Neural cell (in vitro differentiated cells): Measurements from ENCODE around the gene ZNF516. TPM values are rescaled to one million over a fixed set of nuclear protein-coding genes. Genes with fewer than 3 reads are reported as not detected.

Experiments
- H2AFZ ChIP-seq: fragments of 200-600, 300-800 bp; sonication (generic), shearing (Covaris generic); 2 replicates; pipeline ENCODE4 v1.6.0; 2014; ENCODE audit warnings: low read depth, mild to moderate bottlenecking, antibody characterized with exemption, low read length, moderate library complexity
- H3F3A ChIP-seq: fragments of 200-600 bp; shearing (Covaris generic); 2 replicates; pipeline ENCODE4 v1.6.1; 2016; ENCODE audit warnings: mild to moderate bottlenecking, moderate library complexity, mixed read lengths, antibody characterized with exemption, low read length; ENCODE audit not compliant: insufficient read depth, poor library complexity, severe bottlenecking
- H3K27ac ChIP-seq: fragments of 200-600, 300-800 bp; sonication (generic), shearing (Covaris generic); 2 replicates; pipeline ENCODE4 v1.5.1; 2014; ENCODE audit warnings: mild to moderate bottlenecking, low read length, moderate library complexity
- H3K27me3 ChIP-seq: fragments of 300-800, 200-600 bp; sonication (generic), shearing (Covaris generic); 2 replicates; pipeline ENCODE4 v1.6.0; 2014; ENCODE audit warnings: mild to moderate bottlenecking, low read depth, low read length, moderate library complexity; ENCODE audit not compliant: insufficient read depth
- H3K36me3 ChIP-seq: fragments of 300-800, 200-600 bp; sonication (generic), shearing (Covaris generic); 2 replicates; pipeline ENCODE4 v1.5.1; 2014; ENCODE audit warnings: mild to moderate bottlenecking, antibody characterized with exemption, low read length, moderate library complexity; ENCODE audit not compliant: insufficient read depth
- H3K4me2 ChIP-seq: fragments of 300-800, 200-600 bp; sonication (generic), shearing (Covaris generic); 2 replicates; pipeline ENCODE4 v1.6.0; 2014; ENCODE audit warnings: mild to moderate bottlenecking, low read length
- H3K4me3 ChIP-seq: fragments of 300-800, 200-600 bp; sonication (generic), shearing (Covaris generic); 2 replicates; pipeline ENCODE4 v1.5.1; 2014; ENCODE audit warnings: mild to moderate bottlenecking, low read length, moderate library complexity
- H3K79me2 ChIP-seq: fragments of 200-600 bp; shearing (Covaris generic); replicated peaks from 2 replicates; pipeline ENCODE4 v1.6.0; 2014; ENCODE audit warnings: mild to moderate bottlenecking, low read length, moderate library complexity; ENCODE audit not compliant: insufficient read depth
- H3K9ac ChIP-seq: fragments of 300-800, 200-600 bp; sonication (generic), shearing (Covaris generic); 2 replicates; pipeline ENCODE4 v1.6.1; 2016; ENCODE audit warnings: mild to moderate bottlenecking, low read length, mixed read lengths
- H3K9me2 ChIP-seq: fragments of 200-600 bp; shearing (Covaris generic); 2 replicates; pipeline ENCODE4 v1.6.1; 2016; ENCODE audit warnings: mild to moderate bottlenecking, low read length, mixed read lengths; ENCODE audit not compliant: insufficient read depth
- H3K9me3 ChIP-seq: fragments of 200-600, 300-800 bp; sonication (generic), shearing (Covaris generic); 2 replicates; pipeline ENCODE4 v1.6.1; 2016; ENCODE audit warnings: mild to moderate bottlenecking, mixed run types, low read length, moderate library complexity, mixed read lengths
- H4K20me1 ChIP-seq: fragments of 200-600 bp; shearing (Covaris generic); 2 replicates; pipeline ENCODE4 v1.6.1; 2016; ENCODE audit warnings: mild to moderate bottlenecking, mixed run types; ENCODE audit not compliant: insufficient read depth
- EP300 ChIP-seq: fragments of 450-650 bp; conservative IDR thresholded peaks from 2 replicates; pipeline ENCODE4 v1.6.1; 2014; ENCODE audit warnings: antibody characterized with exemption, mild to moderate bottlenecking, moderate library complexity; ENCODE audit not compliant: poor library complexity, severe bottlenecking
- EZH2 ChIP-seq: fragments of 200-600, 300-800 bp; shearing (Covaris generic), sonication (generic); IDR thresholded peaks from 2 replicates; pipeline ENCODE4 v1.6.1; 2014; ENCODE audit warnings: antibody characterized with exemption, low read length, borderline replicate concordance, mild to moderate bottlenecking; ENCODE audit not compliant: insufficient read depth, poor library complexity, severe bottlenecking
- MXI1 ChIP-seq: fragments of 450-650 bp; conservative IDR thresholded peaks from 2 replicates; pipeline ENCODE4 v1.6.1; 2014; ENCODE audit warnings: antibody characterized with exemption, mild to moderate bottlenecking; ENCODE audit not compliant: poor library complexity, severe bottlenecking
- POLR2AphosphoS5 ChIP-seq: IDR thresholded peaks from 2 replicates; pipeline ENCODE4 v1.6.1; 2012
- RAD21 ChIP-seq: fragments of 450-650 bp; conservative IDR thresholded peaks from 2 replicates; pipeline ENCODE4 v1.6.1; 2014; ENCODE audit warnings: antibody characterized with exemption, mild to moderate bottlenecking, moderate library complexity
- SMC3 ChIP-seq: fragments of 450-650 bp; conservative IDR thresholded peaks from 2 replicates; pipeline ENCODE4 v1.6.1; 2014; ENCODE audit warnings: antibody characterized with exemption, mild to moderate bottlenecking, moderate library complexity; ENCODE audit not compliant: poor library complexity
- TAF1 ChIP-seq: IDR thresholded peaks from 2 replicates; pipeline ENCODE4 v1.6.1; 2012; ENCODE audit warnings: low read depth
- polyA plus RNA-seq: library from polyadenylated mRNA; depleted of rRNA; stranded (reverse); fragments of >200 nt; gene quantifications from 2 replicates; pipeline ENCODE4 v1.2.3, GENCODE V29; 2014
- TF ChIP-seq, protein P1 (sequence below): IDR thresholded peaks from 2 replicates; pipeline ENCODE4 v1.6.1; 2012; ENCODE audit warnings: borderline replicate concordance
- TF ChIP-seq, protein P2 (sequence below): fragments of 450-650 bp; IDR thresholded peaks from 2 replicates; pipeline ENCODE4 v1.5.1; 2014; ENCODE audit warnings: antibody characterized with exemption, mild to moderate bottlenecking, moderate library complexity; ENCODE audit not compliant: poor library complexity, severe bottlenecking

ZNF516 gene
- polyA plus RNA-seq, 1 donor from 2014 or later: 11.5 TPM

DNA sequence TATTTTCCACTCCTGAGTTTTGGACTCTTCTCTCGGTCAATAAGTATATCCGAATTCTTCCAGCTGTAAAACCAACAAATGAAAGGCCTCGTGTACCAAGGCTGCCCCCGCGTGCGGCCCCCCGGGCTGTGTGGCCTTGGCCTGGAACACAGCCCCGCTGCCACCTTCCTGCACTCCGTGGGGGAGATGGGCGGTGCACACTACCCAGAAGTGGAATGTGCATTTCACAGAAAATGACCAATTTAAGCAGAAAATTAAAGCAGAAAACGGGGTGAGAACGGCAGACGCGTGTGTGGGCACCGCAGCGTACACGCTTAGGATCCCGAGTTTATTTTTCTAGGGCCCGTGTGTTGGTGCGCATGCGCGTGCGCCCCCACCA lies 34.4 kb upstream of the ZNF516 start:
- Histone ChIP-seq H3K4me2 (no peak overlapping the region), H4K20me1 (no peaks in the 10 kb centered on the region), H3K27me3 (no peaks in the 10 kb centered on the region), H3K9me2 (no peaks in the 10 kb centered on the region), H2AFZ (no peak overlapping the region), H3K9ac (no peak overlapping the region), H3F3A (no peaks in the 10 kb centered on the region), H3K36me3 (no peaks in the 10 kb centered on the region), H3K27ac (no peak overlapping the region), H3K4me3 (no peak overlapping the region), H3K9me3 (peaks cover 1% of the 10 kb centered on the region), H3K79me2 (no peaks in the 10 kb centered on the region)
- TF ChIP-seq EZH2: no peak
- TF ChIP-seq, protein P1, sequence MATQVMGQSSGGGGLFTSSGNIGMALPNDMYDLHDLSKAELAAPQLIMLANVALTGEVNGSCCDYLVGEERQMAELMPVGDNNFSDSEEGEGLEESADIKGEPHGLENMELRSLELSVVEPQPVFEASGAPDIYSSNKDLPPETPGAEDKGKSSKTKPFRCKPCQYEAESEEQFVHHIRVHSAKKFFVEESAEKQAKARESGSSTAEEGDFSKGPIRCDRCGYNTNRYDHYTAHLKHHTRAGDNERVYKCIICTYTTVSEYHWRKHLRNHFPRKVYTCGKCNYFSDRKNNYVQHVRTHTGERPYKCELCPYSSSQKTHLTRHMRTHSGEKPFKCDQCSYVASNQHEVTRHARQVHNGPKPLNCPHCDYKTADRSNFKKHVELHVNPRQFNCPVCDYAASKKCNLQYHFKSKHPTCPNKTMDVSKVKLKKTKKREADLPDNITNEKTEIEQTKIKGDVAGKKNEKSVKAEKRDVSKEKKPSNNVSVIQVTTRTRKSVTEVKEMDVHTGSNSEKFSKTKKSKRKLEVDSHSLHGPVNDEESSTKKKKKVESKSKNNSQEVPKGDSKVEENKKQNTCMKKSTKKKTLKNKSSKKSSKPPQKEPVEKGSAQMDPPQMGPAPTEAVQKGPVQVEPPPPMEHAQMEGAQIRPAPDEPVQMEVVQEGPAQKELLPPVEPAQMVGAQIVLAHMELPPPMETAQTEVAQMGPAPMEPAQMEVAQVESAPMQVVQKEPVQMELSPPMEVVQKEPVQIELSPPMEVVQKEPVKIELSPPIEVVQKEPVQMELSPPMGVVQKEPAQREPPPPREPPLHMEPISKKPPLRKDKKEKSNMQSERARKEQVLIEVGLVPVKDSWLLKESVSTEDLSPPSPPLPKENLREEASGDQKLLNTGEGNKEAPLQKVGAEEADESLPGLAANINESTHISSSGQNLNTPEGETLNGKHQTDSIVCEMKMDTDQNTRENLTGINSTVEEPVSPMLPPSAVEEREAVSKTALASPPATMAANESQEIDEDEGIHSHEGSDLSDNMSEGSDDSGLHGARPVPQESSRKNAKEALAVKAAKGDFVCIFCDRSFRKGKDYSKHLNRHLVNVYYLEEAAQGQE: no peak
- TF ChIP-seq, protein P2, sequence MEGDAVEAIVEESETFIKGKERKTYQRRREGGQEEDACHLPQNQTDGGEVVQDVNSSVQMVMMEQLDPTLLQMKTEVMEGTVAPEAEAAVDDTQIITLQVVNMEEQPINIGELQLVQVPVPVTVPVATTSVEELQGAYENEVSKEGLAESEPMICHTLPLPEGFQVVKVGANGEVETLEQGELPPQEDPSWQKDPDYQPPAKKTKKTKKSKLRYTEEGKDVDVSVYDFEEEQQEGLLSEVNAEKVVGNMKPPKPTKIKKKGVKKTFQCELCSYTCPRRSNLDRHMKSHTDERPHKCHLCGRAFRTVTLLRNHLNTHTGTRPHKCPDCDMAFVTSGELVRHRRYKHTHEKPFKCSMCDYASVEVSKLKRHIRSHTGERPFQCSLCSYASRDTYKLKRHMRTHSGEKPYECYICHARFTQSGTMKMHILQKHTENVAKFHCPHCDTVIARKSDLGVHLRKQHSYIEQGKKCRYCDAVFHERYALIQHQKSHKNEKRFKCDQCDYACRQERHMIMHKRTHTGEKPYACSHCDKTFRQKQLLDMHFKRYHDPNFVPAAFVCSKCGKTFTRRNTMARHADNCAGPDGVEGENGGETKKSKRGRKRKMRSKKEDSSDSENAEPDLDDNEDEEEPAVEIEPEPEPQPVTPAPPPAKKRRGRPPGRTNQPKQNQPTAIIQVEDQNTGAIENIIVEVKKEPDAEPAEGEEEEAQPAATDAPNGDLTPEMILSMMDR: no peak
- TF ChIP-seq POLR2AphosphoS5: no peak
- no peak for TF ChIP-seq SMC3
- TF ChIP-seq MXI1: no peak
- no peak for TF ChIP-seq RAD21
- TF ChIP-seq EP300: no peak
- TF ChIP-seq TAF1: no peak

DNA sequence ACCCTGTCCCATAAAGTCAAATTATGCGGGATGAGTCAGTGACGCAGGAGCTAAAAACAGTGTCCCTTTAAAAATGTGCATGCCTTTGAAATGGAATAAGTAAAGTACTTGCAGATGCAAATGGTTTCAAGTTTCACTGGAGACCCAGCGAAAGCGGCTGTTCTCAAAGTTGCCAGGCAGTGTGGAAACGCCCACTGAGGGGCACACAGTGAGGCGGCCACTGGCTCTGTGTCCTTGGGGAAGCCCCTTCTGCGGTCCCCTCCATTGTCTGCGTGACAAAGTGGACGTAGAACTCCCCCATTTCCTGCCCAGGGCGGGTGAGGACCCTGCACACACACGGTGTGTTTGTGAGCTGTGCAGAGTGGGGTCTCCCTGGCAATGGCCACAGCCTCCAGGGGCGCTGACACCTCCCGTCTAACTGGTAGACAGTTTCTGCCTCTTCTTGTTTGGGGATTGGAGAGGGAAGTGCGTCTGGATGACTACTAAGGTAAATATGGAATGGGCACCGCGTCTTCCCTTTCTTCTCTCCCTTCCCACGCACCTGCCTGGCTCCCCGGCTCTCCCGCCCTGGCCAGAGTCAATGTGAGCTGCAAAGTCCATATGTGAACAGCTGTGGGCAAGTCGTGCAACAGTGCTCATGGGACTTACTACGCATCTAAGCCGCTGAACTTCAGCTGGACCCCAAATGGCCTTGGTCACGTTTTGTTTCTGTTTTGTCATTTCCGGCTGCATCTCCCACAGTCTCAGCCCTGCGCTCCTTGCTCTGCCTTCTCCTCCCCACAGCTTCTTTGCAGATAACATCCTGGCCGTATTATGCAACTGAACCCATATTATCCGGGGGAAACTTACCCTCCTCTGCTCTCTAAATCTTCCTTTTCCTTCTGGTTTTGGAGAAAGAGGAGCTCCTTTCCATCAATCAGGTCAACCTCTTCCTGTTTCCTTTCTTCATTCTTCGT lies 33.7 kb upstream of the ZNF516 start:
- TF ChIP-seq RAD21 (no peak), EP300 (no peak), MXI1 (no peak), EZH2 (no peak), TAF1 (no peak), SMC3 (no peak), POLR2AphosphoS5 (no peak)
- TF ChIP-seq, protein P2: no peak
- TF ChIP-seq, protein P1: no peak
- no peak overlapping the region for H3K27ac ChIP-seq
- no peaks in the 10 kb centered on the region for H3K79me2 ChIP-seq
- H3K4me3 ChIP-seq: no peak overlapping the region
- no peak overlapping the region for H2AFZ ChIP-seq
- no peaks in the 10 kb centered on the region for H3F3A ChIP-seq
- no peaks in the 10 kb centered on the region for H3K27me3 ChIP-seq
- no peaks in the 10 kb centered on the region for H3K36me3 ChIP-seq
- H3K4me2 ChIP-seq: no peak overlapping the region
- H4K20me1 ChIP-seq: no peaks in the 10 kb centered on the region
- H3K9me2 ChIP-seq: no peaks in the 10 kb centered on the region
- H3K9ac ChIP-seq: no peak overlapping the region
- no peaks in the 10 kb centered on the region for H3K9me3 ChIP-seq
